Neural cell (in vitro differentiated cells): ENCODE data around the gene WNT5B. TPM values are rescaled to one million over a fixed set of nuclear protein-coding genes. Genes with fewer than 3 reads are reported as not detected.

Experiments used
- H2AFZ ChIP-seq: fragments of 200-600, 300-800 bp; sonication (generic), shearing (Covaris generic); 2 replicates; pipeline ENCODE4 v1.6.0; 2014; ENCODE audit warnings: low read depth, mild to moderate bottlenecking, antibody characterized with exemption, low read length, moderate library complexity
- H3F3A ChIP-seq: fragments of 200-600 bp; shearing (Covaris generic); 2 replicates; pipeline ENCODE4 v1.6.1; 2016; ENCODE audit warnings: mild to moderate bottlenecking, moderate library complexity, mixed read lengths, antibody characterized with exemption, low read length; ENCODE audit not compliant: insufficient read depth, poor library complexity, severe bottlenecking
- H3K27ac ChIP-seq: fragments of 200-600, 300-800 bp; sonication (generic), shearing (Covaris generic); 2 replicates; pipeline ENCODE4 v1.5.1; 2014; ENCODE audit warnings: mild to moderate bottlenecking, low read length, moderate library complexity
- H3K27me3 ChIP-seq: fragments of 300-800, 200-600 bp; sonication (generic), shearing (Covaris generic); 2 replicates; pipeline ENCODE4 v1.6.0; 2014; ENCODE audit warnings: mild to moderate bottlenecking, low read depth, low read length, moderate library complexity; ENCODE audit not compliant: insufficient read depth
- H3K36me3 ChIP-seq: fragments of 300-800, 200-600 bp; sonication (generic), shearing (Covaris generic); 2 replicates; pipeline ENCODE4 v1.5.1; 2014; ENCODE audit warnings: mild to moderate bottlenecking, antibody characterized with exemption, low read length, moderate library complexity; ENCODE audit not compliant: insufficient read depth
- H3K4me2 ChIP-seq: fragments of 300-800, 200-600 bp; sonication (generic), shearing (Covaris generic); 2 replicates; pipeline ENCODE4 v1.6.0; 2014; ENCODE audit warnings: mild to moderate bottlenecking, low read length
- H3K4me3 ChIP-seq: fragments of 300-800, 200-600 bp; sonication (generic), shearing (Covaris generic); 2 replicates; pipeline ENCODE4 v1.5.1; 2014; ENCODE audit warnings: mild to moderate bottlenecking, low read length, moderate library complexity
- H3K79me2 ChIP-seq: fragments of 200-600 bp; shearing (Covaris generic); replicated peaks from 2 replicates; pipeline ENCODE4 v1.6.0; 2014; ENCODE audit warnings: mild to moderate bottlenecking, low read length, moderate library complexity; ENCODE audit not compliant: insufficient read depth
- H3K9ac ChIP-seq: fragments of 300-800, 200-600 bp; sonication (generic), shearing (Covaris generic); 2 replicates; pipeline ENCODE4 v1.6.1; 2016; ENCODE audit warnings: mild to moderate bottlenecking, low read length, mixed read lengths
- H3K9me2 ChIP-seq: fragments of 200-600 bp; shearing (Covaris generic); 2 replicates; pipeline ENCODE4 v1.6.1; 2016; ENCODE audit warnings: mild to moderate bottlenecking, low read length, mixed read lengths; ENCODE audit not compliant: insufficient read depth
- H3K9me3 ChIP-seq: fragments of 200-600, 300-800 bp; sonication (generic), shearing (Covaris generic); 2 replicates; pipeline ENCODE4 v1.6.1; 2016; ENCODE audit warnings: mild to moderate bottlenecking, mixed run types, low read length, moderate library complexity, mixed read lengths
- H4K20me1 ChIP-seq: fragments of 200-600 bp; shearing (Covaris generic); 2 replicates; pipeline ENCODE4 v1.6.1; 2016; ENCODE audit warnings: mild to moderate bottlenecking, mixed run types; ENCODE audit not compliant: insufficient read depth
- CTCF ChIP-seq: fragments of 450-650 bp; IDR thresholded peaks from 2 replicates; pipeline ENCODE4 v1.5.1; 2014; ENCODE audit warnings: antibody characterized with exemption, mild to moderate bottlenecking, moderate library complexity; ENCODE audit not compliant: poor library complexity, severe bottlenecking
- EP300 ChIP-seq: fragments of 450-650 bp; conservative IDR thresholded peaks from 2 replicates; pipeline ENCODE4 v1.6.1; 2014; ENCODE audit warnings: antibody characterized with exemption, mild to moderate bottlenecking, moderate library complexity; ENCODE audit not compliant: poor library complexity, severe bottlenecking
- EZH2 ChIP-seq: fragments of 200-600, 300-800 bp; shearing (Covaris generic), sonication (generic); IDR thresholded peaks from 2 replicates; pipeline ENCODE4 v1.6.1; 2014; ENCODE audit warnings: antibody characterized with exemption, low read length, borderline replicate concordance, mild to moderate bottlenecking; ENCODE audit not compliant: insufficient read depth, poor library complexity, severe bottlenecking
- MXI1 ChIP-seq: fragments of 450-650 bp; conservative IDR thresholded peaks from 2 replicates; pipeline ENCODE4 v1.6.1; 2014; ENCODE audit warnings: antibody characterized with exemption, mild to moderate bottlenecking; ENCODE audit not compliant: poor library complexity, severe bottlenecking
- POLR2AphosphoS5 ChIP-seq: IDR thresholded peaks from 2 replicates; pipeline ENCODE4 v1.6.1; 2012
- RAD21 ChIP-seq: fragments of 450-650 bp; conservative IDR thresholded peaks from 2 replicates; pipeline ENCODE4 v1.6.1; 2014; ENCODE audit warnings: antibody characterized with exemption, mild to moderate bottlenecking, moderate library complexity
- REST ChIP-seq: IDR thresholded peaks from 2 replicates; pipeline ENCODE4 v1.6.1; 2012; ENCODE audit warnings: borderline replicate concordance
- SMC3 ChIP-seq: fragments of 450-650 bp; conservative IDR thresholded peaks from 2 replicates; pipeline ENCODE4 v1.6.1; 2014; ENCODE audit warnings: antibody characterized with exemption, mild to moderate bottlenecking, moderate library complexity; ENCODE audit not compliant: poor library complexity
- polyA plus RNA-seq: library from polyadenylated mRNA; depleted of rRNA; stranded (reverse); fragments of >200 nt; gene quantifications from 2 replicates; pipeline ENCODE4 v1.2.3, GENCODE V29; 2014

WNT5B gene
- polyA plus RNA-seq, 1 donor from 2014 or later, result 17.0 TPM

GRCh38 chr12:1582709-1583050 lies 46.4 kb upstream of the WNT5B start:
- H3F3A ChIP-seq, result peaks cover 2% of the 10 kb centered on the region
- no peak overlapping the region for H3K4me2 ChIP-seq
- H3K9me2 ChIP-seq, result no peaks in the 10 kb centered on the region
- no peaks in the 10 kb centered on the region for H3K36me3 ChIP-seq
- no peak overlapping the region for H3K27ac ChIP-seq
- no peak for TF ChIP-seq REST
- no peak for TF ChIP-seq SMC3
- TF ChIP-seq EP300, result no peak
- no peak for TF ChIP-seq CTCF
- TF ChIP-seq POLR2AphosphoS5, result no peak
- no peak for TF ChIP-seq EZH2
- H3K9me3 ChIP-seq, result no peaks in the 10 kb centered on the region
- peaks cover 46% of the 10 kb centered on the region for H3K79me2 ChIP-seq
- no peak overlapping the region for H2AFZ ChIP-seq
- no peak overlapping the region for H3K4me3 ChIP-seq
- H4K20me1 ChIP-seq, result no peaks in the 10 kb centered on the region
- no peak overlapping the region for H3K9ac ChIP-seq
- no peaks in the 10 kb centered on the region for H3K27me3 ChIP-seq

- no peak overlapping the region for H3K9ac ChIP-seq
- H3K4me3 ChIP-seq, result no peak overlapping the region
- H3F3A ChIP-seq, result peaks cover 2% of the 10 kb centered on the region
- no peak for TF ChIP-seq MXI1
- TF ChIP-seq POLR2AphosphoS5, result peak; percentile 12
- no peak for TF ChIP-seq REST
- peak; percentile 97 for TF ChIP-seq RAD21
- peak; percentile 18 for TF ChIP-seq EP300
- peak; percentile 94 for TF ChIP-seq CTCF
- peak; percentile 94 for TF ChIP-seq SMC3
- H4K20me1 ChIP-seq, result peaks cover 6% of the 10 kb centered on the region
- no peak overlapping the region for H2AFZ ChIP-seq
- no peak overlapping the region for H3K4me2 ChIP-seq
- H3K9me3 ChIP-seq, result no peaks in the 10 kb centered on the region
- no peaks in the 10 kb centered on the region for H3K27me3 ChIP-seq
- H3K79me2 ChIP-seq, result peaks cover 54% of the 10 kb centered on the region
- H3K9me2 ChIP-seq, result no peaks in the 10 kb centered on the region
- H3K27ac ChIP-seq, result no peak overlapping the region
- H3K36me3 ChIP-seq, result no peaks in the 10 kb centered on the region
These were observed 45.5 kb upstream of the WNT5B start for GRCh38 chr12:1583421-1584078.
